ENCODE data around the gene TLK2.

The TLK2 gene

DNA sequence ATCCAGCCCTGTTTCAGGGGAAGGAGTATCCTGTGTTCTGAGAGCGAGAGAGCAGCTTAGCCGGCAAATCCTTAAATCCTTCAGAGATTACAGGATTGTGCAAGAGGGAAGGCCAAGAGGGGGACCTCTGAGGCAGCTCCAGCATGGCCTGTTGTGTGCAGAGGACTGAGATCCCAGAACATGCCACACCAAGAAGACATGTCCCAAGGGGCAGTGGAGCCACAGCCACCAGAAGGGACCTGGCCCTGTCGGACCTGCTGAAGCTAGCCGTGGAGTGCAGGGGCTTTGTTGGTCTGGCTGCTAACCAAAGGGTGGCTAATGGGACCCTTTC lies 147.2 kb downstream of the TLK2 start:
- H3K9me3 Mint-ChIP-seq, result no peaks in the 10 kb centered on the region
- H3K4me1 Mint-ChIP-seq, result peaks cover 37% of the 10 kb centered on the region
- H3K4me3 Mint-ChIP-seq, result peak overlapping the region; percentile 84 to 97 (median 87)
- H3K27me3 Mint-ChIP-seq (ENCODE audit: low read depth), result peaks cover 4% of the 10 kb centered on the region
- TF ChIP-seq, protein P1, sequence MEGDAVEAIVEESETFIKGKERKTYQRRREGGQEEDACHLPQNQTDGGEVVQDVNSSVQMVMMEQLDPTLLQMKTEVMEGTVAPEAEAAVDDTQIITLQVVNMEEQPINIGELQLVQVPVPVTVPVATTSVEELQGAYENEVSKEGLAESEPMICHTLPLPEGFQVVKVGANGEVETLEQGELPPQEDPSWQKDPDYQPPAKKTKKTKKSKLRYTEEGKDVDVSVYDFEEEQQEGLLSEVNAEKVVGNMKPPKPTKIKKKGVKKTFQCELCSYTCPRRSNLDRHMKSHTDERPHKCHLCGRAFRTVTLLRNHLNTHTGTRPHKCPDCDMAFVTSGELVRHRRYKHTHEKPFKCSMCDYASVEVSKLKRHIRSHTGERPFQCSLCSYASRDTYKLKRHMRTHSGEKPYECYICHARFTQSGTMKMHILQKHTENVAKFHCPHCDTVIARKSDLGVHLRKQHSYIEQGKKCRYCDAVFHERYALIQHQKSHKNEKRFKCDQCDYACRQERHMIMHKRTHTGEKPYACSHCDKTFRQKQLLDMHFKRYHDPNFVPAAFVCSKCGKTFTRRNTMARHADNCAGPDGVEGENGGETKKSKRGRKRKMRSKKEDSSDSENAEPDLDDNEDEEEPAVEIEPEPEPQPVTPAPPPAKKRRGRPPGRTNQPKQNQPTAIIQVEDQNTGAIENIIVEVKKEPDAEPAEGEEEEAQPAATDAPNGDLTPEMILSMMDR (IDR thresholded peaks at IDR 0.05; ENCODE audit: unreplicated experiment in 3 of 3), result no peak
- peaks cover 28% of the 10 kb centered on the region for H3K36me3 Mint-ChIP-seq (ENCODE audit: low read depth)
- H3K27ac Mint-ChIP-seq, result peak overlapping the region; percentile 95 to 100 (median 99)

DNA sequence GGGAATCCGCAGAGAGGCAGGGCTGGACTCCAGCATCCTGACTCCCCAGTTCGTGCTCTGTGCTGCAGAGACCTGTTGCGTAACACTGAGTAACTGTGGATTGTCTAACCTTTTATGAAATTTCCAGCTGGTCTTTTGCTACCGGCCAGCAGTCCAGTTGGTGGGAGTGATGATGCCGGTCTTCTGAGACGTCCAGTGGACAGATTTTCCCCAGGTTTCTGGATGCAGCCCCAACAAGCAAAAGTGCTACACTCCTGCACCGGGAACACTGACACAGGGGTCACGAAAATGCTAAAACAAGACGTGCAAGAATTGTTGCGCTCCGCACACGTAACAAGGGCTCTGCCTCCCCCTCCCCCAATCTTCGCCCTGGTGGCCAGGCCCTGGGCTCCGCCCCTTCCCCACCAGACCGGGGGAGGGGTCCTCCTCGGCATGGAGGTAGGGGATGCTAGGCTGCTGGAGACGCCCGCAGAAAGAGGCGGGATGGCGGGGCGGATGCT lies 148.1 kb downstream of the TLK2 start:
- Mint-ChIP-seq H3K27me3 (ENCODE audit: low read depth) (peaks cover 4% of the 10 kb centered on the region), H3K4me1 (peaks cover 37% of the 10 kb centered on the region), H3K4me3 (peak overlapping the region; percentile 84 to 97 (median 87)), H3K9me3 (no peaks in the 10 kb centered on the region), H3K36me3 (ENCODE audit: low read depth) (peaks cover 28% of the 10 kb centered on the region), H3K27ac (peak overlapping the region; percentile 95 to 100 (median 99))
- TF ChIP-seq, protein P1 (IDR thresholded peaks at IDR 0.05; ENCODE audit: unreplicated experiment in 3 of 3), result no peak

DNA sequence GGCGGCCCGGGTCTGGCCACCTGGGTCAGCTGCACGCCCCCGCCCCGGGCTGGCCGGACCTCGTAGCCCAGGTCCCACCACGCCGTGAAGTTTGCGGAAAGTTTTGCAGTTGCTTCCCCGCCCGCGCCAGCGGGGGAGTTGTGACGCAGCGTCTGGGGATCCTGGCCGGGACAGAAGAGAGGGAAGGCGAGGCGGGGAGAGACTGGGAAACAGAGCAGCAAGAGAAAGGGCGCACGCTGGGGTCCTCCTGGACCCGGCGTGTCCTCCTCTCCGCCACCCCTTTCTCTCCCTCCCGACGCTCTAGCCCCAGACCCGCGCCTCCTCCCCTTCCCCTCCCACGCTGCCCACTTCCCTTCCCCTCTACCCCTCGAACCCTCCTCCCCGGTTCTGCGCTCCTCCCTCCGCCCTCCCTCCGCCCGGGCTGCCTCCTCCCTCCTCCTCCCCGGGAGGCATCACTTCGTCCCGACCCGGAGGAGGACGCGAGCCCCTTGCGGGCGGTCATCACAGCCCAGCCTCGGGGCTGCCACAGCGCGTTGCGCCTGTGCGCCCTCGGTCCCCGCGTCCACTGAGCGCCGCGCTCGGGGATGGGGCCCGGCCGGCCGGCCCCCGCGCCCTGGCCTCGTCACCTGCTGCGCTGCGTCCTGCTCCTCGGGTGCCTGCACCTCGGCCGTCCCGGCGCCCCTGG lies 148.7 kb downstream of the TLK2 start, which contains the start of gene MRC2:
MRC2 (plus strand) TSS at position 452 of the 685 bp plus-strand sequence; CDS start at position 585, 133 bp downstream.
- TF ChIP-seq, protein P1 (IDR thresholded peaks at IDR 0.05; ENCODE audit: unreplicated experiment in 3 of 3), result no peak
- H3K4me3 Mint-ChIP-seq, result peak within 1 kb of the TSS; percentile 95 to 98 (median 97)
- H3K27me3 Mint-ChIP-seq (ENCODE audit: low read depth), result peaks cover 4% of the 10 kb centered on the region
- H3K36me3 Mint-ChIP-seq (ENCODE audit: low read depth), result peaks cover 23% of the 10 kb centered on the region
- H3K27ac Mint-ChIP-seq, result peak within 1 kb of the TSS; percentile 99 to 100 (median 99)
- H3K4me1 Mint-ChIP-seq, result peaks cover 41% of the 10 kb centered on the region
- no peaks in the 10 kb centered on the region for H3K9me3 Mint-ChIP-seq

DNA sequence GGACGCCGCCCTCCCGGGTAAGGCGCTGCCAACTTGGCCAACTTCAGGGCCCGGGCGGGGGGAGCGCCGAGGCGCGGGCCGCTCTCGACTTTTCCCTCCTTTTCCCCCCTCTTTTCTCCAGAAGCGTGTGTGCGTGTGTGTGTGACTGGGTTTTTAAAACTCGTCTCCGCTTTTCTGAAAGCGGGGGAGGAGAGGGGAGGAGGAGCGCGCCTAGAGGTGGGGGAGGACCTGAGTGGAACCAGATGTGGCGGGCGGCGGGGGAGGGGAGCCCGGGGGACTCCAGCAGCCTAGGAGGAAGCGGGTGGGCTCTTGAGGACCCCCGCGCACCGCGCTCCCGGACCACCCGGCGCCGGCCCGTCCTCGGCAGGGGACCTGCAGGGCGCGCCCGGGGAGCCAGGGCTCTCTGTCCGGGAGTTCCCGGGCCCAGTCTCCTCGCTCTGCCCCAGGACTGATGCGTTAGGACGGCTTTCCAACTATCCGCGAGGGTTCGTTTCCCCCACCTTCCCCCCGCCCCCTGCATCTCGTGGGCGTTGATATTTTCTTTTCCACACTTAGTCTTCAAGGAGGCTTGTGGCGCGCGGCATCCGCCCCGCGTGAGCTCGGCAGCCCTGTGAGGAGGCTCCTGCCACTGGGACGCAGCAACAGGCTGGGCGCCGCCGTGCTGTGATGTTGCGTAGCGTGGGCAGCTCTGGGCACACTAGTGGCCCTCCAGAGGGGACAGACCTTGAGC lies 149.4 kb downstream of the TLK2 start:
- H3K4me1 Mint-ChIP-seq, result peaks cover 48% of the 10 kb centered on the region
- H3K9me3 Mint-ChIP-seq, result no peaks in the 10 kb centered on the region
- peak overlapping the region; percentile 99 to 100 (median 99) for H3K27ac Mint-ChIP-seq
- peak overlapping the region; percentile 95 to 98 (median 97) for H3K4me3 Mint-ChIP-seq
- peaks cover 4% of the 10 kb centered on the region for H3K27me3 Mint-ChIP-seq (ENCODE audit: low read depth)
- TF ChIP-seq, protein P1 (IDR thresholded peaks at IDR 0.05; ENCODE audit: unreplicated experiment in 3 of 3), result no peak
- H3K36me3 Mint-ChIP-seq (ENCODE audit: low read depth), result peaks cover 19% of the 10 kb centered on the region

DNA sequence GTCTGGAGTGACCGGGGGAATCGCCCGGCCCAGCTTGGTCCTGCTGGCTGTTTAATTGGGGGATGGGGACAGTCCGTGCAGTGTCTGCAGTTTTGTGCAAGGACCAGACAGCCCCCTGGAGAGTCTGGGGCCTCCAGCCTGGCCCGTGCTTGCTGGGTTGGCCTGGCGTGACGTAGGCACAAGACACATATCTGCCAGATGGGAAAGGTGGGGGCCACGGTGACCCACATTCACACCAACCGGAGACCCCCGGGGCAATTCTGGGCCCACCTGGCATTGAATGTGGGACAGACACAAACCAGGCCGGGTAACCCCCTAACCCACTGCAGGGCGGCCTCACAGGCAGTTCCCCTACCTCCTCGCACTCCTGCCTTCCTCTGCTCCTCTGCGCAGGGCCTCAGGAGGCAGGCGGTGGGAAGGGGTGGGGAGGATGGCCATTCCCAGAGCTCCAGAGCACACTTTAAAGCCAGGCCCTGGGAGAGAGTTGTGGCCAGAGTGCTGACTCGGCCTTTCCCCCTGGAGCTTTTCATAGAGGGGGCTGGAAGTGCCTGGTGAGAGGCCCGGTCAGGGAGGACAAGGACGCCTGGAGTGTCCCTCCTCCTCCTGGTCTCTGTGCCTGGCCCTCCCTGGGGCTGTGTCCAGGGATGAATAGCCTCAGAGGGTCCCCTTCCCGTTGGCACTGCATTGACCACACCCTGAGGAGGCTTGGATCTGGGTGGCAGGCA lies 150.4 kb downstream of the TLK2 start:
- H3K4me1 Mint-ChIP-seq, result peaks cover 54% of the 10 kb centered on the region

More for the DNA sequence above, 150.4 kb downstream of the TLK2 start:
- TF ChIP-seq, protein P1 (IDR thresholded peaks at IDR 0.05; ENCODE audit: unreplicated experiment in 3 of 3), result no peak
- Mint-ChIP-seq H3K27me3 (ENCODE audit: low read depth) (peaks cover 4% of the 10 kb centered on the region), H3K27ac (peak overlapping the region; percentile 99 to 100 (median 99)), H3K9me3 (no peaks in the 10 kb centered on the region), H3K4me3 (peak overlapping the region; percentile 95 to 98 (median 97)), H3K36me3 (ENCODE audit: low read depth) (peaks cover 17% of the 10 kb centered on the region)

Data from nephron (organoid).